Activated CD8-positive, alpha-beta memory T cell treated with anti-CD3 and anti-CD28 coated beads, Interleukin-2, amount 10 ng/mL, durations not matched to agents 7 days and 5 days (primary cell): ENCODE results near the gene CHMP1B. TPM values are rescaled to one million over a fixed set of nuclear protein-coding genes. Genes with fewer than 3 reads are reported as not detected.
A peak's percentile ranks its signal among the peaks of the same experiment; 100 is the strongest.
"Not testable (repeated sequence)": the region's sequence is repeated elsewhere in the genome, so short reads cannot be mapped to it uniquely, and the experiment has no call there.

Source experiments
- ATAC-seq: fragments of 150-1000 bp; cut with Tn5 transposase; one replicate; pipeline ENCODE4 v1.10.0; 2021; ENCODE audit warnings: moderate library complexity
- CTCF ChIA-PET: fragments of 350-600 bp; sonication (Branson Sonifier 250); formaldehyde crosslinking; loops from one replicate; lab custom pipeline; 2021; ENCODE audit warnings: antibody characterized with exemption; lab: Charles Lee
- DNase-seq: peaks from one replicate; pipeline ENCODE4 v3.0.0-alpha.2; 2020
- H3K27ac Mint-ChIP-seq: one replicate; pipeline ENCODE4 v1.8.0; 2021; ENCODE audit warnings: mild to moderate bottlenecking, mixed read lengths
- H3K27me3 Mint-ChIP-seq: one replicate; pipeline ENCODE4 v1.8.0; 2021; ENCODE audit warnings: mixed read lengths
- H3K36me3 Mint-ChIP-seq: one replicate; pipeline ENCODE4 v1.8.0; 2021; ENCODE audit warnings: mild to moderate bottlenecking, mixed read lengths
- H3K4me1 Mint-ChIP-seq: one replicate; pipeline ENCODE4 v1.8.0; 2021; ENCODE audit warnings: mixed read lengths
- H3K4me3 Mint-ChIP-seq: one replicate; pipeline ENCODE4 v1.8.0; 2021; ENCODE audit warnings: mild to moderate bottlenecking, moderate library complexity, mixed read lengths
- H3K9me3 Mint-ChIP-seq: one replicate; pipeline ENCODE4 v1.8.0; 2022; ENCODE audit warnings: low read depth, mixed read lengths
- total RNA-seq, 2 experiments: library from RNA; stranded (reverse); gene quantifications; one replicate each; pipeline ENCODE4 v1.2.3, GENCODE V29; 2021

CHMP1B gene
- total RNA-seq, 2 experiments from 2014 or later = 23.4 to 27.1 TPM

DNA sequence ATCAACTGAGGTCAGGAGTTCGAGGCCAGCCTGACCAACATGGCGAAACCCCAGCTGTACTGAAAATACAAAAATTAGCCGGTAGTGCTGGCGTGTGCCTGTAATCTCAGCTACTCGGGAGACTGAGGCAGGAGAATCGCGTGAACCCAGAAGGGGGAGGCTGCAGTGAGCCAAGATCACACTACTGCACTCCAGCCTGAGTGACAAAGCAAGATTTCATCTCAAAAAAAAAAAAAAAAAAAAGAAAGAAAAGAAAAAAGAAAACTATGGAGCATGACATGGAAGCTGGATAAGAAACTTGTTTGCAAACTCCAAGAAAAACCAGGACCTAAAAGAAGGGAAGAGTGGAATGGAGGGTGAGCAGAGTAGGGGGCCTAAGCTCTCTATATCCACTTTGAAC, 1.9 kb upstream of the CHMP1B start:
- CTCF ChIA-PET = interaction anchor here (0.7 to 2.0 kb wide), 3 partner anchors 15 to 146 kb away, joined by 3 to 6 read pairs (median 4); no protein-coding TSS in a partner anchor
- H3K4me1 Mint-ChIP-seq = peaks cover 25% of the 10 kb centered on the region
- DNase-seq = no peak
- no peak overlapping the region for H3K27ac Mint-ChIP-seq
- peaks cover 2% of the 10 kb centered on the region for H3K27me3 Mint-ChIP-seq
- no peak overlapping the region for H3K4me3 Mint-ChIP-seq
- ATAC-seq = no peak
- H3K9me3 Mint-ChIP-seq = no peaks in the 10 kb centered on the region
- H3K36me3 Mint-ChIP-seq = peaks cover 2% of the 10 kb centered on the region

GRCh38 chr18:11849841-11850634, 1.2 kb upstream of the CHMP1B start:
- Mint-ChIP-seq H3K36me3 (peaks cover 2% of the 10 kb centered on the region), H3K9me3 (no peaks in the 10 kb centered on the region), H3K27me3 (no peaks in the 10 kb centered on the region), H3K27ac (peak overlapping the region; percentile 99), H3K4me3 (peak overlapping the region; percentile 98), H3K4me1 (peaks cover 25% of the 10 kb centered on the region)
- ATAC-seq (peak; percentile 18), DNase-seq (peak; percentile 61)
- CTCF ChIA-PET = interaction anchor here (2.0 kb wide), 1 partner anchor 145 kb away, joined by 6 read pairs; no protein-coding TSS in a partner anchor

DNA sequence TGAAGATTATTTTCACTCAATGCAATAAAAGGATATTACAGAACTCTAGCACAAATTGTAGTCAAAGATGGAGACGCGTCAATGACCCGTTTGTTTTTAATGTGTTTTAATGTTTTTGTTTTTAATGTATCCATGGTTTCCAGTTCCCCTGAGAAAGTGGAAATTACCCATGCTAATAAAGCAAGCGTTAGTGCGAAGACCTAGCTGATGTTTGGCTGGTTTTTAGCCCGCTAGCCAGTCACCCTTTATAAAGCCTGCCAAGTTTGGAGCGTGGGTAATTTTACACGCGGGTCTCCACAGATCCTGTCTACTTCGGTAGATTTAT, 430 bp upstream of the CHMP1B start:
- ATAC-seq (peak; percentile 34), DNase-seq (no peak)
- Mint-ChIP-seq H3K9me3 (no peaks in the 10 kb centered on the region), H3K27me3 (no peaks in the 10 kb centered on the region), H3K4me3 (peak overlapping the region; percentile 98), H3K36me3 (peaks cover 3% of the 10 kb centered on the region), H3K27ac (peak overlapping the region; percentile 99), H3K4me1 (peaks cover 25% of the 10 kb centered on the region)
- CTCF ChIA-PET = interaction anchor here (2.0 kb wide), 1 partner anchor 144 kb away, joined by 6 read pairs; no protein-coding TSS in a partner anchor

- DNase-seq = peak; percentile 76
- Mint-ChIP-seq H3K27me3 (no peaks in the 10 kb centered on the region), H3K9me3 (no peaks in the 10 kb centered on the region), H3K27ac (peak overlapping the region; percentile 99), H3K4me1 (peaks cover 25% of the 10 kb centered on the region), H3K36me3 (peaks cover 3% of the 10 kb centered on the region), H3K4me3 (peak overlapping the region; percentile 98)
- CTCF ChIA-PET = no interaction called here
- peak; percentile 55 for ATAC-seq
Measured at GRCh38 chr18:11851806-11852337, 659 bp downstream of the CHMP1B start.

GRCh38 chr18:11854554-11854953, 3.3 kb downstream of the CHMP1B start:
- ATAC-seq, CTCF ChIA-PET, H3K36me3 Mint-ChIP-seq, H3K9me3 Mint-ChIP-seq, H3K27me3 Mint-ChIP-seq, DNase-seq, H3K27ac Mint-ChIP-seq, H3K4me3 Mint-ChIP-seq: not testable (repeated sequence)
- H3K4me1 Mint-ChIP-seq = peaks cover 29% of the 10 kb centered on the region

DNA sequence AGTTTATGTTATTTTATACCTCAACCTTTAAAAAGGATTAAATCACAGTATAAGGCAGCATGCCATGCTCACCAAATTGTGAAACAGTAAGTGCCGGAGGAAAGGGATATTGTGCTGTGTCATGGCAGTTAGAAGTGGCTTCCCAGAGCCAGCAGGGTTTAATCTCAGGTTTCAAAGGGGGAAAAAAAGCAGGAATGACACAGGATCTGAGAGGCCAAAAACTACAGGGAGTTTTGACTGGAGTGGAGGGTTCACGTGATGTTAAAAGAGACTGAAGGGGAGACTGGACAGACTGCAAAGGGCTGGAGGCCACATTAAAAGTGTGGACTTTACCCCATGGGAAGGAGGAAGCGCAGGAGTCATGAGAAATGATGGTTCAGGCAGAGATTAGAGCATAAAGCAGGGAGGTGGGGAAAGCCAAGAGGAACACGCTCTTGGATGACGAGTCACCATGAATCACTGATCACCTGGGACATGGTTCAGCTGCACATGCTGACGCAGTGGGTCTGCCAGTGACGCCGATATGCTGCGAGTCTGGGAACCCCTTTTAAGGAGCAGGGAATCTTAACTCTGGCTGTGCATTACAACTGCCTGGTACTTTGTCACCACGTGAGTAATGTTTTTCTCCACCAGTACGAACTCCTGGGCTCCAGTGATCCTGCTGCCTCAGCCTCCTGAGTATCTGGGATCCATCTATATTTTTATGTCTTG, 6.1 kb downstream of the CHMP1B start:
- DNase-seq (no peak), ATAC-seq (no peak)
- H3K36me3 Mint-ChIP-seq = peaks cover 1% of the 10 kb centered on the region
- H3K27ac Mint-ChIP-seq = no peak overlapping the region
- CTCF ChIA-PET = no interaction called here
- no peaks in the 10 kb centered on the region for H3K9me3 Mint-ChIP-seq
- H3K4me1 Mint-ChIP-seq = peaks cover 23% of the 10 kb centered on the region
- no peak overlapping the region for H3K4me3 Mint-ChIP-seq
- no peaks in the 10 kb centered on the region for H3K27me3 Mint-ChIP-seq

DNA sequence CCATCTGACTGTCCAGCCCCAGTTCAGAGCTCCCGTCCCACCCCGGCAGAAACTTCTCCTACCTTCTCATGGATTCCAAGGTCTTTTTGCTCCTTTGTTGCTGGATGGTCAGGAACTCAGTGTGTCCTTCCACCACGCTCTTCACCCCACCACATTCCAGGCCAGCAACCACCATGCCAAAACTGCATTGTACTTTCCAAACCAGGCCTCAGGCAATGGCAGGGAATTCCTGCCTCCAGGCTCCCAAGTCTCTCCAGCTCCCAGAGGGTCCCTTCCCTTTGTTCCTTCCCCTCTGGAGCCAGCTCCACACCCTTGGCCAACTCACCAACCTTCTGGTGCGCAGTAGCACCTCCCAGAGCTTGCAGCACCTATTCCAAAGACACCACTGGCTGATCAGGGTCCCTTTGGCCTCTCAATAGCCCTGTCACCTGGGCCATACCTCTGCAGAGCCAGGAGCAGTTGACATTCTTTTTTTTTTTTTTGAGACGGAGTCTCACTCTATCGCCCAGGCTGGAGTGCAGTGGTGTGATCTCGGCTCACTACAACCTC, 8.1 kb downstream of the CHMP1B start:
- Mint-ChIP-seq H3K27me3 (peaks cover 2% of the 10 kb centered on the region), H3K36me3 (peaks cover 1% of the 10 kb centered on the region), H3K4me3 (no peak overlapping the region), H3K9me3 (no peaks in the 10 kb centered on the region), H3K4me1 (peaks cover 10% of the 10 kb centered on the region), H3K27ac (no peak overlapping the region)
- DNase-seq (no peak), ATAC-seq (no peak)
- CTCF ChIA-PET = no interaction called here

- CTCF ChIA-PET = no interaction called here
Measured at GRCh38 chr18:11859903-11860407, 8.7 kb downstream of the CHMP1B start.

DNA sequence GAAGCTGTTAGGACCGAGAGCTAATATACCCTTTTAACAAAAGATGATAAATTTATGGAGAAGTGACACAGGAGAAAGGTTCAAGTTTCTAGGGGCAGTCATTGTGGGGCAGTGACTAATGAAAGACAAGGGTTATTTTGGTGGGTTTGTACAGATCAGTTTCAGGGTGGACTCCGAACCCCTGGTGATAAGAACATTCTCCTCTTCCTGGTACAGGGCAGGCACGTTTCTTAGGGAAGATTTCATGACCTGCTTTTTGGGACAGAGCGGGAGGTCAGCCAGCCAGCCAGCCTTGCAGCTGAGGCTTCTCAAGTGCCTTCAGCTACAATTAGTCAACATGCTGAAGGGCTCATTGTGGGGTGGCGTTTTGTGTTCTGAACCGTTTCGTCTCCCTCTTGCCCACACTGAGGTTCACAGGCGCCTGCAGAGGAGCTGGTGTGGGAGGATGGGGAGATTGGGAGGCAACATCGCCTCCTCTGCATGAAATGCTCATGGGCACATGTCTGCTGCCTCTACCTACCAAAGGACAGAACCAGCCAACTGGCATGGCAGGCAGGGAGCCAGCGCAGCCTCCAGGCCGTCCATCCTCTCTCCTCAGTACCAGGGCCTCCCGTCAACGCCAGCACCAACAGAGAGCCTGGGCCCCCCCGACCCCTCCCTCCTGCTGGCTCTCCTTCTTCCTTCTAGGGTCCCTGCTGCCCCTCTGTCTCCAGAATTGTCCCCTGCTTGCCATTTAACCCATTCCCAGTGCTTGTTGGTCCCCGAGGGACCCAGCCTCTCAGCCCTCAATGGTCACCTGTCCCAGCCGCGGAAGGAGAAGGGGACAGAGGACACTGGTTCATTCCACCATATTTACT, 9.6 kb downstream of the CHMP1B start:
- no peak overlapping the region for H3K4me3 Mint-ChIP-seq
- ATAC-seq (no peak), DNase-seq (no peak)
- peaks cover 10% of the 10 kb centered on the region for H3K4me1 Mint-ChIP-seq
- no peaks in the 10 kb centered on the region for H3K36me3 Mint-ChIP-seq
- H3K9me3 Mint-ChIP-seq = no peaks in the 10 kb centered on the region
- H3K27me3 Mint-ChIP-seq = peaks cover 11% of the 10 kb centered on the region
- no peak overlapping the region for H3K27ac Mint-ChIP-seq
- CTCF ChIA-PET = no interaction called here

More at GRCh38 chr18:11859903-11860407, 8.7 kb downstream of the CHMP1B start:
- DNase-seq = no peak
- Mint-ChIP-seq H3K36me3 (peaks cover 1% of the 10 kb centered on the region), H3K27ac (no peak overlapping the region), H3K4me1 (peaks cover 10% of the 10 kb centered on the region), H3K4me3 (no peak overlapping the region), H3K9me3 (no peaks in the 10 kb centered on the region), H3K27me3 (peaks cover 8% of the 10 kb centered on the region)
- peak; percentile 27 for ATAC-seq

- DNase-seq = no peak
Measured at GRCh38 chr18:11861583-11862288, 10.5 kb downstream of the CHMP1B start.

GRCh38 chr18:11862468-11863137, 11.4 kb downstream of the CHMP1B start:
- ATAC-seq = no peak
- H3K4me3 Mint-ChIP-seq = no peak overlapping the region
- H3K27me3 Mint-ChIP-seq = peaks cover 11% of the 10 kb centered on the region
- CTCF ChIA-PET = no interaction called here
- no peaks in the 10 kb centered on the region for H3K36me3 Mint-ChIP-seq
- no peaks in the 10 kb centered on the region for H3K9me3 Mint-ChIP-seq
- H3K27ac Mint-ChIP-seq = no peak overlapping the region
- H3K4me1 Mint-ChIP-seq = peaks cover 6% of the 10 kb centered on the region
- no peak for DNase-seq

More at GRCh38 chr18:11861583-11862288, 10.5 kb downstream of the CHMP1B start:
- Mint-ChIP-seq H3K27me3 (peaks cover 11% of the 10 kb centered on the region), H3K4me1 (peaks cover 10% of the 10 kb centered on the region), H3K4me3 (no peak overlapping the region), H3K36me3 (no peaks in the 10 kb centered on the region), H3K9me3 (no peaks in the 10 kb centered on the region), H3K27ac (no peak overlapping the region)
- no peak for ATAC-seq
- CTCF ChIA-PET = no interaction called here

- peaks cover 6% of the 10 kb centered on the region for H3K4me1 Mint-ChIP-seq
- no peak overlapping the region for H3K27ac Mint-ChIP-seq
- ATAC-seq (no peak), DNase-seq (no peak)
- H3K36me3 Mint-ChIP-seq = no peaks in the 10 kb centered on the region
- no peaks in the 10 kb centered on the region for H3K9me3 Mint-ChIP-seq
- peaks cover 13% of the 10 kb centered on the region for H3K27me3 Mint-ChIP-seq
- no peak overlapping the region for H3K4me3 Mint-ChIP-seq
- CTCF ChIA-PET = no interaction called here
Measured at GRCh38 chr18:11864471-11864870, 13.3 kb downstream of the CHMP1B start.
